ENCODE results near the gene TM9SF3.

TM9SF3 gene

GRCh38 chr10:96625173-96625572 is 38.4 kb upstream of the TM9SF3 start:
- H3K36me3 ChIP-seq: peaks cover 89% of the 10 kb centered on the region
- no peaks in the 10 kb centered on the region for H3K27me3 ChIP-seq
- H3K27ac ChIP-seq: no peak overlapping the region
- no peak overlapping the region for H3K4me3 ChIP-seq (ENCODE audit: low read depth in 1 of 2, low read length in 1 of 2)
- no peaks in the 10 kb centered on the region for H3K9me3 ChIP-seq
- TF ChIP-seq, protein P1, sequence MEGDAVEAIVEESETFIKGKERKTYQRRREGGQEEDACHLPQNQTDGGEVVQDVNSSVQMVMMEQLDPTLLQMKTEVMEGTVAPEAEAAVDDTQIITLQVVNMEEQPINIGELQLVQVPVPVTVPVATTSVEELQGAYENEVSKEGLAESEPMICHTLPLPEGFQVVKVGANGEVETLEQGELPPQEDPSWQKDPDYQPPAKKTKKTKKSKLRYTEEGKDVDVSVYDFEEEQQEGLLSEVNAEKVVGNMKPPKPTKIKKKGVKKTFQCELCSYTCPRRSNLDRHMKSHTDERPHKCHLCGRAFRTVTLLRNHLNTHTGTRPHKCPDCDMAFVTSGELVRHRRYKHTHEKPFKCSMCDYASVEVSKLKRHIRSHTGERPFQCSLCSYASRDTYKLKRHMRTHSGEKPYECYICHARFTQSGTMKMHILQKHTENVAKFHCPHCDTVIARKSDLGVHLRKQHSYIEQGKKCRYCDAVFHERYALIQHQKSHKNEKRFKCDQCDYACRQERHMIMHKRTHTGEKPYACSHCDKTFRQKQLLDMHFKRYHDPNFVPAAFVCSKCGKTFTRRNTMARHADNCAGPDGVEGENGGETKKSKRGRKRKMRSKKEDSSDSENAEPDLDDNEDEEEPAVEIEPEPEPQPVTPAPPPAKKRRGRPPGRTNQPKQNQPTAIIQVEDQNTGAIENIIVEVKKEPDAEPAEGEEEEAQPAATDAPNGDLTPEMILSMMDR (IDR thresholded peaks at IDR 0.05): no peak
- H3K4me1 ChIP-seq (ENCODE audit: control insufficient read depth in 1 of 2, insufficient read depth in 1 of 2, low read depth in 1 of 2, low read length in 1 of 2): no peaks in the 10 kb centered on the region

DNA sequence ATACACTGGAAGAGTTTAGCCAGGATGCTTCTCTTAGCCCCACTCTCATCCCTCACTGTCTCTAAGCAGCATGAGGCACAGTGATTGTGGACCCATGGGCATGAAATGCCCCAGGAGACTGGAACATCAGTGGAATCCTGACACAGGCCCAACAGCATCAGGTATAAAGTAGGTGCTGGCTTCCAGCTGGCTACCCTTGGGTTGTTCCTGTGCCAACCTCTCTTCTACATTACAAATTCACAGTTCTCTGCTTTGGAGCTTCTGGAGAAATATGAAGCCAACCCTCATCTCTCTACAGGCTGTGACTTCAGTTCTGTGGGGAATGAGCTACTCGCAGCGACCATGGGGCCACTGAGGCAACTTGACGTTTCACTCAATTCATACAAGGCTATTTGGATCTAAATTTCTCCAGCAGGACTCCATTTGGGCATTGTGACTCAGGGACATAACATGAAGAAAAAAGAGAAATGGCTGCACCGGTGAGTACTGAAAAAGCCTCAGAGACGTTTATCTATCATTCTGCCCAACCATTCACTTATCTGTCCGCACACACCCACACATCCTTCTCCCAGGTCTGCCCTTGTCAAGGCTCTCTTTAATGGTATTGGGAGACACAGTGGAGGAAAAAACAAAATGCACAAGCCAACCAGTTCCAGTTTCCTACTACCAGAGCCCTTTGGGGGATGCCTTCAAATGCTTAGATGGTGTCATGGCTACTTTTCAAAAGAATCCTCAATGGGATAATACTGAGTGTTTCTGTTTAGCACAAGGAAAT is 35.4 kb upstream of the TM9SF3 start:
- TF ChIP-seq, protein P1 (IDR thresholded peaks at IDR 0.05): no peak
- H3K27me3 ChIP-seq: no peaks in the 10 kb centered on the region
- no peaks in the 10 kb centered on the region for H3K9me3 ChIP-seq
- H3K36me3 ChIP-seq: peaks cover 100% of the 10 kb centered on the region
- H3K27ac ChIP-seq: no peak overlapping the region
- no peak overlapping the region for H3K4me3 ChIP-seq (ENCODE audit: low read depth in 1 of 2, low read length in 1 of 2)
- H3K4me1 ChIP-seq (ENCODE audit: control insufficient read depth in 1 of 2, insufficient read depth in 1 of 2, low read depth in 1 of 2, low read length in 1 of 2): no peaks in the 10 kb centered on the region

DNA sequence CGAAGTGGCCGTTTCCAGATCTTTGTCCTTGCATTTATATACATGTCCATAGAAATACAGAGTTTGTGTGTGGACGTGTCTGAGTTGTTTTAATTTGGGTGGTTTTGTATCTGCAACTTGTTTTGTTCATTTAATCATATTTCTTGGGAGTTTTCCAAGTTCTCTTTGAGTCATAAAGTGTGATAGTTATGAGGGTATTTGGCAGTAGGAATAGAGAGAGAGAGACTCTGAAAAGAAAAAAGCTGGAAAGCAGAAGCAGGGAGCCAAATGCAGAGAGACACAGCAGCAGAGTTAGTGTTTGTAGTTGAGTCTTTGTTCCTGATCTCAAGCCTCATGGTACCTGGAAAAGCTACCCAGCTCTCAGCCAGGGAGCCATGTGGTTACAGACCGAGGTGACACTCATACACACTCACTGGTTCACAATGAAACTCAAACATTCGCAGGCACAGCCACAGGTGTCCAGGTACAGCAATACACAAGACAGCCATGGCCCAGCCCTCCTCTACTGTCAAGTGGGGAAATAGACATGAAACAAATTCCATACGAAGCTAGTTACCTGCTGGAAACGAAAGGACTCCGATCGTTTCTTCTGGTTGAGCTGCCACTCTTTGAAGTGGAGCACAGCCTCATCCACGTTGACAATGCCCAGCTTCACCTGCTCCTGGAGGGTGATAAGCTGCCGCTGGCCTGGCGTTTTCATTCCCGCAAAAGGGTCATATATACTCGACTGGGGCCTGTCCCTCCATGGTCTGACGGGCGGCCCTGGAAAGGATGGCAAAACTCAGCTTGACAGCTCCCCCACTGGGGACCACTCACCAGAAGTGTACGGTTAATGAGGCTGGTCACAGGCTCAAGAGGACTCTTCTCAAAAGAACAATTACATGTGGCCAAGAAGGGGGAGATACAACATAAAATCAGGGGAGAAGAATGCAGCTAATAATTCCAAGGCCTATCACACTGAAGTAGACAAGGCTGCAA is 33.3 kb upstream of the TM9SF3 start:
- H3K27ac ChIP-seq: no peak overlapping the region
- no peaks in the 10 kb centered on the region for H3K4me1 ChIP-seq (ENCODE audit: control insufficient read depth in 1 of 2, insufficient read depth in 1 of 2, low read depth in 1 of 2, low read length in 1 of 2)
- H3K27me3 ChIP-seq: no peaks in the 10 kb centered on the region
- H3K4me3 ChIP-seq (ENCODE audit: low read depth in 1 of 2, low read length in 1 of 2): no peak overlapping the region
- no peaks in the 10 kb centered on the region for H3K9me3 ChIP-seq
- TF ChIP-seq, protein P1 (IDR thresholded peaks at IDR 0.05): no peak
- peaks cover 100% of the 10 kb centered on the region for H3K36me3 ChIP-seq

GRCh38 chr10:96619120-96619519 is 32.3 kb upstream of the TM9SF3 start:
- H3K27me3 ChIP-seq: no peaks in the 10 kb centered on the region
- no peaks in the 10 kb centered on the region for H3K9me3 ChIP-seq
- H3K4me3 ChIP-seq (ENCODE audit: low read depth in 1 of 2, low read length in 1 of 2): no peak overlapping the region
- TF ChIP-seq, protein P1 (IDR thresholded peaks at IDR 0.05): no peak
- no peak overlapping the region for H3K27ac ChIP-seq
- H3K36me3 ChIP-seq: peaks cover 100% of the 10 kb centered on the region
- no peaks in the 10 kb centered on the region for H3K4me1 ChIP-seq (ENCODE audit: control insufficient read depth in 1 of 2, insufficient read depth in 1 of 2, low read depth in 1 of 2, low read length in 1 of 2)

DNA sequence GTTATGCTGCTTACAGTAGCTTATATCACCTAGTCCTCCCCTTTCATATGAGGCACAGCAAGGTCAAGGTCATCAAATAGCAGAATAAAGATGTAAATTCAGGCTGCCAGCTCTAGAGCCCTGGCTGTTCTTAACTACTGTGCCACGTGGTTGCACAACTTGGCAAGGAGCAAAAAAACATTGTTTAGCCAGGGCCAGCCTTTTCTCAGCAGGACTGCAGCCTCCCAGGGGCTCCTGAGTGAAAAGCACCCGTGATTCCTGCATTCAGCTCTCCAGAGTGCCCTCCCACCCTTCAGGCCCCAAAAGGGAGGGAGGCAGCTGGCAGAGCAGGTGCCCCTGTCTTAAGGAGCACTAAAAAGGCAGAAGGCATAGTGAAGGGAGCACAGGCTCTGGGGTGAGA is 31.8 kb upstream of the TM9SF3 start:
- Histone ChIP-seq H3K4me1 (ENCODE audit: control insufficient read depth in 1 of 2, insufficient read depth in 1 of 2, low read depth in 1 of 2, low read length in 1 of 2) (no peaks in the 10 kb centered on the region), H3K27ac (no peak overlapping the region), H3K36me3 (peaks cover 100% of the 10 kb centered on the region), H3K27me3 (no peaks in the 10 kb centered on the region), H3K9me3 (no peaks in the 10 kb centered on the region), H3K4me3 (ENCODE audit: low read depth in 1 of 2, low read length in 1 of 2) (no peak overlapping the region)
- TF ChIP-seq, protein P1 (IDR thresholded peaks at IDR 0.05): no peak
